ENCODE results near the gene EHBP1L1. TPM values are rescaled to one million over a fixed set of nuclear protein-coding genes. Genes with fewer than 3 reads are reported as not detected.

Gene EHBP1L1
- total RNA-seq, 1 experiment from 2014 or later, result 105 TPM

GRCh38 chr11:65562020-65562419 is 13.8 kb upstream of the EHBP1L1 start:
- H3K27ac ChIP-seq (ENCODE audit: low read depth, low read length), result no peak overlapping the region
- H3K9ac ChIP-seq (ENCODE audit: low read length), result no peak overlapping the region
- H4K20me1 ChIP-seq (ENCODE audit: insufficient read depth), result no peaks in the 10 kb centered on the region
- no peaks in the 10 kb centered on the region for H3K9me3 ChIP-seq (ENCODE audit: control insufficient read depth in 1 of 2, insufficient read depth in 1 of 2, low read depth in 1 of 2, low read length in 2 of 2)
- H3K36me3 ChIP-seq (ENCODE audit: control insufficient read depth in 1 of 2, insufficient read depth in 2 of 2, low read length in 2 of 2), result no peaks in the 10 kb centered on the region
- H3K4me2 ChIP-seq (ENCODE audit: low read length), result peak overlapping the region; percentile 96
- H3K27me3 ChIP-seq (ENCODE audit: insufficient read depth, low read length), result no peaks in the 10 kb centered on the region
- H3K79me2 ChIP-seq (ENCODE audit: insufficient read depth, low read length), result peaks cover 10% of the 10 kb centered on the region
- no peak overlapping the region; a peak in 1 of 4 replicates for H3K4me3 ChIP-seq (replicated peaks in 1 of 2; ENCODE audit: low read depth in 1 of 2, low read length in 2 of 2)
- H2AFZ ChIP-seq (ENCODE audit: low read depth, low read length, poor library complexity, severe bottlenecking), result no peak overlapping the region
- DNase-seq (ENCODE audit: low read depth, low spot score) (no peak), ATAC-seq (no peak)
- TF ChIP-seq ZBTB33 (IDR thresholded peaks at IDR 0.05; ENCODE audit: extremely low read depth, insufficient replicate concordance, low read length) (no peak), EZH2phosphoT487 (IDR thresholded peaks at IDR 0.05; ENCODE audit: borderline replicate concordance) (no peak), CTCF (IDR thresholded peaks at IDR 0.05 in 2 of 3, conservative IDR thresholded peaks at IDR 0.05 in 1 of 3; ENCODE audit: borderline replicate concordance in 1 of 3, insufficient read depth in 1 of 3, low read depth in 2 of 3, low read length in 2 of 3) (no peak), TCF7L2 (IDR thresholded peaks at IDR 0.05; ENCODE audit: borderline replicate concordance, extremely low read depth, insufficient read depth, insufficient read length) (no peak), MAX (IDR thresholded peaks at IDR 0.05) (no peak), SP1 (IDR thresholded peaks at IDR 0.05; ENCODE audit: low read depth) (no peak), SRF (IDR thresholded peaks at IDR 0.05; ENCODE audit: low read depth) (no peak)
- intact Hi-C loops (cut with micrococcal nuclease), result no loop called here
- H3K4me1 ChIP-seq (ENCODE audit: control insufficient read depth in 1 of 2, insufficient read depth in 2 of 2, low read length in 2 of 2), result peaks cover 58 to 91% of the 10 kb centered on the region in 2 experiments
- ChIA-PET RAD21 (ENCODE audit: low non-redundant PET in 1 of 2, low total read pairs in 2 of 2, uncharacterized antibody in 2 of 2, unreplicated experiment in 2 of 2) (no interaction called here), POLR2A (interaction anchor here (0.6 to 2.9 kb wide), 5 partner anchors 15 to 139 kb away, joined by 3 to 9 read pairs (median 4); partner anchors contain the start of gene NEAT1), CTCF (interaction anchor here (4.5 kb wide), 1 partner anchor 21 kb away, joined by 29 read pairs; no protein-coding TSS in a partner anchor)
- H3K9me2 ChIP-seq (ENCODE audit: insufficient read depth), result no peaks in the 10 kb centered on the region
- BruUV-seq (replicated peaks), result no TSS peak
